T-helper 22 cell (primary cell): ENCODE data around the gene TREH.
"Not testable (repeated sequence)": the region's sequence is repeated elsewhere in the genome, so short reads cannot be mapped to it uniquely, and the experiment has no call there.

Source experiments
- DNase-seq: peaks from one replicate; pipeline ENCODE4 v3.0.0-alpha.2; 2020; ENCODE audit warnings: low read depth

TREH gene

GRCh38 chr11:118628861-118629549 lies 50.4 kb downstream of the TREH start:
- DNase-seq, result no peak

GRCh38 chr11:118628432-118628831 lies 51.0 kb downstream of the TREH start:
- DNase-seq, result no peak

GRCh38 chr11:118628031-118628430 lies 51.4 kb downstream of the TREH start:
- no peak for DNase-seq

- DNase-seq, result no peak
Measured at GRCh38 chr11:118627566-118627965, 51.9 kb downstream of the TREH start.

- no peak for DNase-seq
Measured at GRCh38 chr11:118625976-118626375, 53.5 kb downstream of the TREH start.

GRCh38 chr11:118625036-118625690 lies 54.3 kb downstream of the TREH start:
- DNase-seq, result no peak

GRCh38 chr11:118623269-118623655 lies 56.2 kb downstream of the TREH start:
- no peak for DNase-seq

- no peak for DNase-seq
Measured at GRCh38 chr11:118622376-118623268, 56.8 kb downstream of the TREH start.

GRCh38 chr11:118621784-118622375 lies 57.6 kb downstream of the TREH start:
- DNase-seq, result no peak

- no peak for DNase-seq
Measured at GRCh38 chr11:118621071-118621783, 58.2 kb downstream of the TREH start.

GRCh38 chr11:118620529-118621070 lies 58.9 kb downstream of the TREH start:
- no peak for DNase-seq

- DNase-seq, result no peak
Measured at GRCh38 chr11:118619444-118620197, 59.8 kb downstream of the TREH start.

- no peak for DNase-seq
Measured at GRCh38 chr11:118618991-118619375, 60.5 kb downstream of the TREH start.

GRCh38 chr11:118618115-118618990 lies 61.1 kb downstream of the TREH start:
- DNase-seq, result no peak

- no peak for DNase-seq
Measured at GRCh38 chr11:118615976-118616371, 63.5 kb downstream of the TREH start.

GRCh38 chr11:118615282-118615975 lies 64.0 kb downstream of the TREH start:
- no peak for DNase-seq

GRCh38 chr11:118614511-118614910 lies 64.9 kb downstream of the TREH start:
- DNase-seq, result no peak

- no peak for DNase-seq
Measured at GRCh38 chr11:118612378-118612777, 67.1 kb downstream of the TREH start.

GRCh38 chr11:118611433-118611795 lies 68.0 kb downstream of the TREH start:
- not testable (repeated sequence) for DNase-seq
